ENCODE measurements around the gene GAB2. TPM values are rescaled to one million over a fixed set of nuclear protein-coding genes. Genes with fewer than 3 reads are reported as not detected.

GAB2 gene
- total and polyA plus RNA-seq, 12 donors, result 2.4 to 22.4 (median 16.2) TPM

- DNase-seq, result no peak
- no peak for TF ChIP-seq POLR2A (IDR thresholded peaks at IDR 0.05)
- TF ChIP-seq CTCF (IDR thresholded peaks at IDR 0.05), result no peak
- Histone ChIP-seq H3K9me3 (replicated peaks in 1 of 3) (no peaks in the 10 kb centered on the region), H3K4me1 (replicated peaks in 1 of 2) (peaks cover 0 to 21% of the 10 kb centered on the region in 2 donors), H3K4me3 (no peak overlapping the region), H3K27ac (no peak overlapping the region), H3K27me3 (no peaks in the 10 kb centered on the region), H3K36me3 (replicated peaks in 1 of 2) (no peaks in the 10 kb centered on the region)
- intact Hi-C loops (cut with DNase I), result no loop called here
- 70 to 92% (median 79%) methylated on average over 4 of the region's 4 CpGs for WGBS, 4 donors
Measured at GRCh38 chr11:78261367-78261766, 156.3 kb downstream of the GAB2 start.

GRCh38 chr11:78259777-78260487, 157.7 kb downstream of the GAB2 start:
- H3K4me3 ChIP-seq, result no peak overlapping the region

GRCh38 chr11:78257654-78258053, 160.0 kb downstream of the GAB2 start:
- peaks cover 0 to 21% of the 10 kb centered on the region in 2 donors for H3K4me1 ChIP-seq (replicated peaks in 1 of 2)
- 89 to 100% (median 92%) methylated on average over 3 of the region's 3 CpGs for WGBS, 4 donors
- intact Hi-C loops (cut with DNase I), result loop anchor here in 1 of 2 donors (10.0 kb wide), 1 partner anchor 67 kb away; no protein-coding TSS in a partner anchor

More at GRCh38 chr11:78259777-78260487, 157.7 kb downstream of the GAB2 start:
- Histone ChIP-seq H3K27ac (no peak overlapping the region), H3K36me3 (replicated peaks in 1 of 2) (no peaks in the 10 kb centered on the region), H3K27me3 (no peaks in the 10 kb centered on the region), H3K9me3 (replicated peaks in 1 of 3) (no peaks in the 10 kb centered on the region), H3K4me1 (replicated peaks in 1 of 2) (peaks cover 0 to 21% of the 10 kb centered on the region in 2 donors)
- TF ChIP-seq POLR2A (IDR thresholded peaks at IDR 0.05), result no peak
- TF ChIP-seq CTCF (IDR thresholded peaks at IDR 0.05), result no peak
- 81 to 85% (median 84%) methylated on average over 8 of the region's 8 CpGs for WGBS, 4 donors
- intact Hi-C loops (cut with DNase I), result loop anchor here in 1 of 2 donors (10.0 kb wide), 1 partner anchor 65 kb away; no protein-coding TSS in a partner anchor
- DNase-seq, result no peak

More at GRCh38 chr11:78257654-78258053, 160.0 kb downstream of the GAB2 start:
- Histone ChIP-seq H3K36me3 (replicated peaks in 1 of 2) (no peaks in the 10 kb centered on the region), H3K27ac (peak overlapping the region in 2 of 5 donors; percentile 71 to 79), H3K9me3 (replicated peaks in 1 of 3) (no peaks in the 10 kb centered on the region), H3K4me3 (no peak overlapping the region), H3K27me3 (no peaks in the 10 kb centered on the region)
- DNase-seq, result no peak
- TF ChIP-seq CTCF (IDR thresholded peaks at IDR 0.05), result no peak
- no peak for TF ChIP-seq POLR2A (IDR thresholded peaks at IDR 0.05)

All from adrenal gland (tissue), 12 donors.